ENCODE measurements around the gene KIRREL1. TPM values are rescaled to one million over a fixed set of nuclear protein-coding genes. Genes with fewer than 3 reads are reported as not detected.

The KIRREL1 gene
- total RNA-seq, 4 donors from 2014 or later, result 45.2 to 61.6 (median 49.2) TPM

DNA sequence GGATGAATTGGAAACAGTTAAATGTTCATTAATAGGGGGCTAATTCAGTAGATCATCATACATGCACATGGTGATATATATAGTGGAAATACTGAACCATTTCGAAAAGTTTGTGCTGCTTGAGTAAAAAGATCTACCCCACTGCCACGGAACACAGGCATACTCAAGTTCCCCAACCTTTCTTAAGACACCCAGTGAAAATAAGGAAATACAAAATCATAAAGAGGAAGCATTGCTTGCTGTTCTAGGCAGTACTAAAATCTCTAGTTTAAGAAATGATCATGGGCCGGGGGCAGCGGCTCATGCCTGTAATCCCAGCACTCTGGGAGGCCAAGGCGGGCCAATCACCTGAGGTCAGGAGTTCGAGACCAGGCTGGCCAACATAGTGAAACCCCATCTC, 37.6 kb upstream of the KIRREL1 start:
- no peak for TF ChIP-seq CTCF (IDR thresholded peaks at IDR 0.05; ENCODE audit: low read depth)

GRCh38 chr1:157956732-157957131, 36.7 kb upstream of the KIRREL1 start:
- TF ChIP-seq CTCF (IDR thresholded peaks at IDR 0.05; ENCODE audit: low read depth), result no peak

GRCh38 chr1:157958263-157958662, 35.2 kb upstream of the KIRREL1 start:
- no peak for TF ChIP-seq CTCF (IDR thresholded peaks at IDR 0.05; ENCODE audit: low read depth)

DNA sequence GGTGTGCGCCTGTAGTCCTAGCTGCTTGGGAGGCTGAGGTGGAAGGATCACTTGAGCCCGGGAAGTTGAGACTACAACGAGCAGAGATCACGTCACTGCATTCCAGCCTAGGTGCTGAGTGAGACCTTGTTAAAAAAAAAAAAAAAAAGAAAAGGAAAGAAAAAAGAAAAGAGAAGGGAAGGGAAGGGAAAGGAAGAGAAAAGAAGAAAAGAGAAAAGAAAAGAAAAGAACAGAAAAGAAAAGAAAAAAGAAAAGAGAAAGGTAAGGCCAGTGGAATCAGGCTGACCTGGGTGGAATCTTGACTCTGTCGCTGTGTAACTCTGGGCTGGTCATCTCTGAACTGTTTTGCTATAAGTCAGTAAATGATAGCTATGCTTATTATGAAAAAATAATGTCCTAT, 33.7 kb upstream of the KIRREL1 start:
- TF ChIP-seq CTCF (IDR thresholded peaks at IDR 0.05; ENCODE audit: low read depth), result no peak

DNA sequence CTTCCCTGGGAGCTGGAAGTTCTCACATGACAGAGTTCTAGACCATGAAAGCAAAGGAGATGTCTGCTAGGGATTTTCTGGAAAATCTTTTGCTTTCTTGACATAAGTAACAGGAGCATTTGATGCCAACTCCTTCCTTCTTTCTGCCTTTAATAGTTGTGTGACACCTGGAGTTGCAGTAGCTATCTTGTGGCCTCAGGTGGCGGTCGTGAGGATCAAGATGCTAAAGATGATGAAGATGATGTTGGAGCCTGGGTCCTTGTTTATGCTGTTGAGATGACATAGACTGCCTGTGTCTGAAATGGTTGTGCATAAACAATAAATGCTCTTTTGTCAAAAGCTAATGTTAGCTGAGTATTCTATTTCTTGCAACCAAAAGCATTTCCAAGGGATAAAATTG, 32.7 kb upstream of the KIRREL1 start:
- TF ChIP-seq CTCF (IDR thresholded peaks at IDR 0.05; ENCODE audit: low read depth), result no peak

- TF ChIP-seq CTCF (IDR thresholded peaks at IDR 0.05; ENCODE audit: low read depth), result no peak
Observed at GRCh38 chr1:157961805-157962762, 31.4 kb upstream of the KIRREL1 start.

GRCh38 chr1:157963713-157964112, 29.7 kb upstream of the KIRREL1 start:
- no peak for TF ChIP-seq CTCF (IDR thresholded peaks at IDR 0.05; ENCODE audit: low read depth)

All from subcutaneous adipose tissue (tissue), 4 donors.